Measurements from ENCODE around the gene LYPD8. TPM values are rescaled to one million over a fixed set of nuclear protein-coding genes. Genes with fewer than 3 reads are reported as not detected.

The LYPD8 gene
- total RNA-seq, 2 experiments from 2014 or later, result not detected

DNA sequence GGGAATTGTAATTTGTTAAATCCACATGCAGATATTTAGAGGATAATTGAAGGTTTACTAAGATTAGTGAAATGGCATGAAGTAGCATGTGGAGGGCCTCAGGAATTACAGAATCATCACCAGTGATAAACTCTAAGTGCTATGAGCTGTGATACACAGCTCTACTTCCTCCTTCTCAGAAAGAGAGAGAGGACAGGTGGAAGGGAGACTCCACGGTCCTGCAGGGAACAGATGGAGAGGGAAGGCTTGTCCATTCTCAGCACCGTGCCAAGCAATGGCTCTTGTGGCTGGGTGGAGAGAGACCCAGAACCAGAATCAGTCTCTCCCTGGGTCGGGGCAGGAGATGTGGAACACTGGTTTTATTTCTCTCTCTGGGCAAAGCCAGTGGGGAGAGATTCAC is 27.8 kb upstream of the LYPD8 start:
- peaks cover 4% of the 10 kb centered on the region for H3K9me3 Mint-ChIP-seq
- ChIA-PET POLR2A (no interaction called here), CTCF (no interaction called here)
- H3K27ac Mint-ChIP-seq, result no peak overlapping the region
- peaks cover 11% of the 10 kb centered on the region for H3K27me3 Mint-ChIP-seq
- H3K36me3 Mint-ChIP-seq (ENCODE audit: low read depth), result no peaks in the 10 kb centered on the region
- TF ChIP-seq, protein P1, sequence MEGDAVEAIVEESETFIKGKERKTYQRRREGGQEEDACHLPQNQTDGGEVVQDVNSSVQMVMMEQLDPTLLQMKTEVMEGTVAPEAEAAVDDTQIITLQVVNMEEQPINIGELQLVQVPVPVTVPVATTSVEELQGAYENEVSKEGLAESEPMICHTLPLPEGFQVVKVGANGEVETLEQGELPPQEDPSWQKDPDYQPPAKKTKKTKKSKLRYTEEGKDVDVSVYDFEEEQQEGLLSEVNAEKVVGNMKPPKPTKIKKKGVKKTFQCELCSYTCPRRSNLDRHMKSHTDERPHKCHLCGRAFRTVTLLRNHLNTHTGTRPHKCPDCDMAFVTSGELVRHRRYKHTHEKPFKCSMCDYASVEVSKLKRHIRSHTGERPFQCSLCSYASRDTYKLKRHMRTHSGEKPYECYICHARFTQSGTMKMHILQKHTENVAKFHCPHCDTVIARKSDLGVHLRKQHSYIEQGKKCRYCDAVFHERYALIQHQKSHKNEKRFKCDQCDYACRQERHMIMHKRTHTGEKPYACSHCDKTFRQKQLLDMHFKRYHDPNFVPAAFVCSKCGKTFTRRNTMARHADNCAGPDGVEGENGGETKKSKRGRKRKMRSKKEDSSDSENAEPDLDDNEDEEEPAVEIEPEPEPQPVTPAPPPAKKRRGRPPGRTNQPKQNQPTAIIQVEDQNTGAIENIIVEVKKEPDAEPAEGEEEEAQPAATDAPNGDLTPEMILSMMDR (IDR thresholded peaks at IDR 0.05), result no peak
- intact Hi-C loops (cut with micrococcal nuclease), result no loop called here
- H3K4me1 Mint-ChIP-seq (ENCODE audit: low read depth), result no peaks in the 10 kb centered on the region
- no peak for ATAC-seq
- DNase-seq, result no peak
- no peak overlapping the region for H3K4me3 Mint-ChIP-seq

DNA sequence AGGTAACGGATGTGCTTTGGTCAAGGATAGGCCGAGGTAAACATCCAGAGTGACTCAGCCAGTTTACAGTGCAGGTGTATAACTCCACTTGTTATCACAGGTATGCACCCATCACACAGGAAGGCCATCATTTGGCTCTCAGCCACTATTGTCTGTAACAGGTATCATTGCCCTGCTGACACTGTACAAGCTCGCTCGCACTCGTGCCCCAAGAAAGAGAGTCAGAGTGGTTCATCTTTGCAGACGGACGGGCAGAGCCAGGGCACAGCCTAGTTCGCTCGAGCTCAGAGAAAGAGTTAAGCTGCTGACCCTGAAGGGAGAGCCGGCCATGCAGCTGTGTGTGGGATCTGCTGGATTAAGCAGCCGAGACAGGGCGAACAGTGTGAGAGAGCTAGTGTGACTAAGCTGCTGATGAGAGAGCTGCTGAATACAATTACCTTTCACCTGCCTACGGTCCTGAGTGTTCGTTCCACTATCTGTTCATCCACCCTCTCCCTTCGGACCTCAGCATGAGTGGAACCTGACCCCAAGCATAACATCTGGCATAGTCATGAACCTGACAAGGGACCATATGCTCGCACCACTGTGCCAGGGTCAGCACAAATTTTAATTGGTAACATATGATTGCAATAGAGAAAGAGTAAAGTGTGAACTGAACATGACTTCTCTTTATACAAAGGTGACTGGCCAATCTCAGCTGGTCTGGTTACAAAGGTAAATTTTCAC is 27.0 kb upstream of the LYPD8 start:
- Mint-ChIP-seq H3K4me1 (ENCODE audit: low read depth) (no peaks in the 10 kb centered on the region), H3K27ac (no peak overlapping the region), H3K36me3 (ENCODE audit: low read depth) (no peaks in the 10 kb centered on the region), H3K9me3 (peaks cover 6% of the 10 kb centered on the region), H3K27me3 (peaks cover 11% of the 10 kb centered on the region), H3K4me3 (no peak overlapping the region)
- POLR2A ChIA-PET, result no interaction called here
- intact Hi-C loops (cut with micrococcal nuclease), result no loop called here
- DNase-seq (no peak), ATAC-seq (no peak)
- CTCF ChIA-PET, result no interaction called here
- TF ChIP-seq, protein P1 (IDR thresholded peaks at IDR 0.05), result no peak

- ChIA-PET CTCF (no interaction called here), POLR2A (no interaction called here)
- intact Hi-C loops (cut with micrococcal nuclease), result no loop called here
- Mint-ChIP-seq H3K4me1 (ENCODE audit: low read depth) (no peaks in the 10 kb centered on the region), H3K9me3 (peaks cover 16% of the 10 kb centered on the region), H3K36me3 (ENCODE audit: low read depth) (no peaks in the 10 kb centered on the region), H3K4me3 (no peak overlapping the region), H3K27me3 (peaks cover 11% of the 10 kb centered on the region), H3K27ac (no peak overlapping the region)
- ATAC-seq (no peak), DNase-seq (no peak)
- TF ChIP-seq, protein P1 (IDR thresholded peaks at IDR 0.05), result no peak
Observed at GRCh38 chr1:248779350-248779749, 23.8 kb upstream of the LYPD8 start.

- POLR2A ChIA-PET, result no interaction called here
- intact Hi-C loops (cut with micrococcal nuclease), result no loop called here
- TF ChIP-seq, protein P1 (IDR thresholded peaks at IDR 0.05), result no peak
- CTCF ChIA-PET, result no interaction called here
- Mint-ChIP-seq H3K4me3 (no peak overlapping the region), H3K9me3 (peaks cover 16% of the 10 kb centered on the region), H3K27me3 (peaks cover 11% of the 10 kb centered on the region), H3K36me3 (ENCODE audit: low read depth) (no peaks in the 10 kb centered on the region), H3K4me1 (ENCODE audit: low read depth) (no peaks in the 10 kb centered on the region), H3K27ac (no peak overlapping the region)
- no peak for DNase-seq
- no peak for ATAC-seq
Observed at GRCh38 chr1:248778906-248779305, 23.3 kb upstream of the LYPD8 start.

DNA sequence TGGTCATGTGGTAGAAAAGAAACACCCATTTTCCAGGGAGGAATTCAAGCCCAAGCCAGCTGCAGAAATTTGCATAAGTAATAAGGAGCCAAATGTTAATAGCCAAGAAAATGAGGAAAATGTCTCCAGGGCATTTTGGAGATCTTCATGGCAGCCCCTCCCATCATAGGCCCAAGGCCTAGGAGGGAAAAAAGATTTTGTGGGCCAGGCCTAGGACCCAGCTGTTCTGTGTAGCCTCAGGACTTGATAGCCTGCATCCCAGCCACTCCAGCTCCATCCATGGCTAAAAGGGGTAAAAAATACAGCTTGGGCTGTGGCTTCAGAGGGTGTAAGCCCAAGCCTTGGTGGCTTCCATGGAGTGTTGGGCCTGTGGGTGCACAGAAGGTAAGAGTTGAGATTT is 21.4 kb upstream of the LYPD8 start:
- TF ChIP-seq, protein P1 (IDR thresholded peaks at IDR 0.05), result no peak
- Mint-ChIP-seq H3K9me3 (peaks cover 16% of the 10 kb centered on the region), H3K36me3 (ENCODE audit: low read depth) (no peaks in the 10 kb centered on the region), H3K4me3 (no peak overlapping the region), H3K27me3 (peaks cover 9% of the 10 kb centered on the region), H3K27ac (no peak overlapping the region), H3K4me1 (ENCODE audit: low read depth) (no peaks in the 10 kb centered on the region)
- ATAC-seq (no peak), DNase-seq (no peak)
- ChIA-PET POLR2A (no interaction called here), CTCF (no interaction called here)
- intact Hi-C loops (cut with micrococcal nuclease), result no loop called here

Data from activated CD8-positive, alpha-beta T cell treated with anti-CD3 and anti-CD28 coated beads for 36 hours (primary cell).